Mononuclear cell (primary cell): ENCODE results near the gene KCNQ1. TPM values are rescaled to one million over a fixed set of nuclear protein-coding genes. Genes with fewer than 3 reads are reported as not detected.

Experiments used
- H3K27me3 ChIP-seq: 2 replicates; pipeline ENCODE4 v1.6.0; 2011; ENCODE audit warnings: low read length, control low read depth; ENCODE audit not compliant: insufficient read depth
- H3K4me1 ChIP-seq: 2 replicates; pipeline ENCODE4 v1.5.1; 2011; ENCODE audit warnings: mild to moderate bottlenecking, low read length, control low read depth; ENCODE audit not compliant: insufficient read depth
- H3K4me3 ChIP-seq: 2 replicates; pipeline ENCODE4 v1.5.1; 2011; ENCODE audit warnings: mild to moderate bottlenecking, low read length, moderate library complexity
- H3K9me3 ChIP-seq: 2 replicates; pipeline ENCODE4 v1.5.1; 2011; ENCODE audit warnings: low read depth, mild to moderate bottlenecking, control low read depth, low read length
- total RNA-seq: library from RNA; depleted of rRNA; stranded (reverse); fragments of >200 nt; gene quantifications from one replicate; pipeline ENCODE4 v1.2.3, GENCODE V29; 2012

Gene KCNQ1
- total RNA-seq, 1 donor = 12.7 TPM

DNA sequence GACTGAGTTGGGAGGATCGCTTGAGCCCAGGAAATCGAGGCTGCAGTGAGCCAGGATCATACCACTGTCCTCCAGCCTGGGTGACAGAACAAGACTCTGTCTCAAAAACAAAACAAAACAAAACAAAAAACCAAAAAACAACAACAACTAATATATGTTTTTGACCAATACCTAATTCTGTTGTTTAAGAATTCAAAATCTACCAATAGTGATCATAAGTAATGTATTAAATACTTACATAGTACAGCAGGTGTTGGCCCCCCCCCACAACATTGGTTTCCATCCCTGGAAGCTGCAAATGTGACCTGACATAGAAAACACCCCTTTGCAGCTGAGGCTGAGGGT, 74.7 kb downstream of the KCNQ1 start:
- Histone ChIP-seq H3K4me3 (no peak overlapping the region), H3K4me1 (peaks cover 2% of the 10 kb centered on the region), H3K27me3 (no peaks in the 10 kb centered on the region), H3K9me3 (no peaks in the 10 kb centered on the region)

DNA sequence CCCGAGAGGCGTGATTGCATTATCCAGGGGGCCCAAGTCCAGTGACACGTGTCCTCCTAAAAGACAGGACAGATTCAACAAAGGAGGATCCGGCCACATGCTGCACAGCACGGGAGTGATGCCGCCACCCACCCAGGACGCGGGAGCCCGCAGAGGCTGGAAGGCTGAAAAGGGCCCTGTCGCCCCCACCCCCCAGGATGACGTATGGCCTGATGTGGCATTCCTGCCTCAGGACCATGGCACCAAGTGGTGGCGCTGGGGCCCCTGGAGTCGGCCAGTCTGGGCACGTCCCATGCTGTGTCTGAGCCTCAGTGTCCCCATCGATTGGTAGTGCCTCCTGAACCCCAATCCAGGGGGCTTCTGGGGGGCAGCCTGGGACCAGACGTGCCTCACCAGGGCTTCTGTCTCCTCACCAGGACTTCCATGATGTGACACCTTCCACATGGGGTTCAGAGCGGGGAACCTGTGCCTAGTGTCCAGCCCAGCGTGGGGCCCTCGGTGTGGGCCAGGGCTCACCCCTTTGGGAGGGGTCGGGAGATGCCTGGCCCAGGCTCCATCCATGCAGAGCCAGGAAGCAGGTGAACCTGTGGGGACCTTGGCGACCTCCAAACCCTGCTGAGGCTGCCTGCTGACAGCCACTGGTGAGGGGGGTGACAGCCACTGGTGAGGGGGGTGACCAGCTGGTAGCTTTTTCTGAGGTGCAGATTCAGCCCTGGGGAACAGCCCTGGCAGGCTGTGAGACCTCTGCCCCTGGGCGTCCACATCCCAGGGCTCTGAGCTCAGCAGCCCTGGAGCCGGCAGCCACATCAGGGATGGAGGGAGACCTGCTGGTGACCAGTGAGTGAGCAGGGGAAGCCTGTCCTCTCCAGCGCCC, 75.3 kb downstream of the KCNQ1 start:
- H3K9me3 ChIP-seq = no peaks in the 10 kb centered on the region
- no peaks in the 10 kb centered on the region for H3K27me3 ChIP-seq
- H3K4me3 ChIP-seq = no peak overlapping the region
- H3K4me1 ChIP-seq = peaks cover 8% of the 10 kb centered on the region

DNA sequence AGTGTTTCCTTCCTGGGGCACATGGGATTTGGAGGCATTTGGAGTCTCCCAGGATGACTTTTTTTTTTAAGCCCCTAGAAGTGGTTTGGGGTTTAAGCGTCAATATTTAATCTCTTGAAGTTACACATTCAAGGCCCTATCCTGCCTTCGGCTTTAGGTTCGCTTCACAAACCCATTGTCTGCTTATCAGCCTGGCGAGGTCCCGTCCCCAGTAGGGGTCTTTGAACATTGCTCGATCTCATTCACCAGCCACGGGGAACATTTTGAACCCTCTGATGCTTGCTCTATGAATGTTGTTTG, 75.9 kb downstream of the KCNQ1 start:
- Histone ChIP-seq H3K4me3 (no peak overlapping the region), H3K27me3 (no peaks in the 10 kb centered on the region), H3K9me3 (no peaks in the 10 kb centered on the region), H3K4me1 (peaks cover 14% of the 10 kb centered on the region)

- no peaks in the 10 kb centered on the region for H3K9me3 ChIP-seq
- H3K4me1 ChIP-seq = peaks cover 19% of the 10 kb centered on the region
- H3K27me3 ChIP-seq = no peaks in the 10 kb centered on the region
- H3K4me3 ChIP-seq = no peak overlapping the region
These were observed 76.4 kb downstream of the KCNQ1 start for GRCh38 chr11:2521081-2521732.

DNA sequence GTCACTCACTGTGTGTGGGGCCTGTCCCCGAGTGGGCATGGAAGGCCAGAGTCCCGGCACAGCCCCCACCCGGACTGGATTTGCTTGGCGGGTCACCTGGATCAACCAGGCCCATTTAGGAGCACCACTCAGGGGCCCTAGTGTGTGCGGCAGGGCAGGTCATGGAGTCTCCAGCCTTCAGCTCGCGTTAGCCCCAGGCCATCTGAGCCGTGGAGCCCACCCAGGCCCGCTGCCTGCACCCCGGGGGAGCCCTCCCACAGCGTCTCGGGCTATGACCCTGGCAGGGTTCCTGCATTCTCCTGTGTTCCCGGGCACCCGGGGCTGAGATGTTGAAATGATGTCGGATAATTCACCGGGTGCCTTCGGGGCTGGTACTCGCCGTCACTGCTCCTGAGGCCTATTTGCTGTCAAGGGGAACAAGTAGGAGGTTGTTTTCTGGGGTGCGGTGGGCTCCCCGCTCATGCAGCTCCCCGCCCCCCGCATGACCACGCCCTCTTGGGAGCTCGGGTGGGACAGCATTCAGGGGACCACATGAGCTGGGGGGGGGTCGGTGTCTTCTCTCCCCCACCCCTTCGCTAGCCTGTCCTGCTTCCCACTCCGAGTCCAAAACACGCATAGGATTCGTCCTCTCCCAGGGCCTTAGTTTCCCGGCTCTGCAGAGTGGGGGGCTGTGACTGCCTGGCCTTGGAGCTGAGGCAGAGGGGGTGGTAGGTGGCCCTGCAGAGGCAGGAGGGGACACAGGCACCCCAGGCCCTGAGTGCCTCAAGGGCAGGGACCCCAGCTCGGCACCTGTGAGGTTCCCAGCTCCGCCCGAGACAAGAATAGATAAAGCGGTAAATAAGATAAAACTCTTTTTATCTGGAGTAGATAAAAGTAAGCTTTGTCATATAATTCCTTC, 77.2 kb downstream of the KCNQ1 start:
- no peaks in the 10 kb centered on the region for H3K9me3 ChIP-seq
- H3K4me3 ChIP-seq = no peak overlapping the region
- peaks cover 27% of the 10 kb centered on the region for H3K4me1 ChIP-seq
- no peaks in the 10 kb centered on the region for H3K27me3 ChIP-seq

DNA sequence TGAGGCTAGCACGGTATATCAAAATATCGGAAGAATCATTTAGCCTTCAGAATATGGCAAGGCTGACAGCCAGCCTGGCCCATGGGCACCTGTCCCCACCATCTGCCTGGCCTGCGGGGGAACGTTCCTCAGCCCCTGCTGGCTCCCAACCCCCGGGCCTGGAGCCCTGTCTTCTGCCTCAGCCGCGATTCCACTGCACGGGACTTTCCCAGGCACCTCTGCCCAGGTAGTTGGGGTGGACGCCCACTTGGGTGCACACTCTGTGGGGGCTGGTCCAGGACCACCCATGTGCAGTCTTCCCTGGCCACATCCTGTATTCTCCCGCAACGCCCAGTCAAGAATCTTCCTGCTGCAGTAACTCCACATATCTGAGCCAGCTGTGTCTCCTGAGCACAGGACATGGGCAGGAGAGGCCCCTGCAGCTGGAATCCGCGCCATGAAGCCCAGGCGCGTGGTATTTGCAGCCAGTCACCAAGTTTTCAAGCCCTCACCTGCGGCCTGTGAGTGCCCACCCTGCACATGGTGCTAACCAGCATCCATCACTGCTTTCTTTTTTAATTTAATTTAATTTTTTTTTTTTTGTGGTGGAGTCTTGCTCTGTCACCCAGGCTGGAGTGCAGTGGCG, 77.9 kb downstream of the KCNQ1 start:
- no peaks in the 10 kb centered on the region for H3K9me3 ChIP-seq
- no peak overlapping the region for H3K4me3 ChIP-seq
- H3K27me3 ChIP-seq = no peaks in the 10 kb centered on the region
- peaks cover 35% of the 10 kb centered on the region for H3K4me1 ChIP-seq

GRCh38 chr11:2523821-2524391, 79.1 kb downstream of the KCNQ1 start:
- H3K9me3 ChIP-seq = no peaks in the 10 kb centered on the region
- H3K4me1 ChIP-seq = peaks cover 36% of the 10 kb centered on the region

GRCh38 chr11:2524446-2525165, 79.8 kb downstream of the KCNQ1 start:
- H3K4me3 ChIP-seq = no peak overlapping the region
- H3K9me3 ChIP-seq = no peaks in the 10 kb centered on the region
- peaks cover 36% of the 10 kb centered on the region for H3K4me1 ChIP-seq
- no peaks in the 10 kb centered on the region for H3K27me3 ChIP-seq

More at GRCh38 chr11:2523821-2524391, 79.1 kb downstream of the KCNQ1 start:
- no peaks in the 10 kb centered on the region for H3K27me3 ChIP-seq
- H3K4me3 ChIP-seq = no peak overlapping the region

DNA sequence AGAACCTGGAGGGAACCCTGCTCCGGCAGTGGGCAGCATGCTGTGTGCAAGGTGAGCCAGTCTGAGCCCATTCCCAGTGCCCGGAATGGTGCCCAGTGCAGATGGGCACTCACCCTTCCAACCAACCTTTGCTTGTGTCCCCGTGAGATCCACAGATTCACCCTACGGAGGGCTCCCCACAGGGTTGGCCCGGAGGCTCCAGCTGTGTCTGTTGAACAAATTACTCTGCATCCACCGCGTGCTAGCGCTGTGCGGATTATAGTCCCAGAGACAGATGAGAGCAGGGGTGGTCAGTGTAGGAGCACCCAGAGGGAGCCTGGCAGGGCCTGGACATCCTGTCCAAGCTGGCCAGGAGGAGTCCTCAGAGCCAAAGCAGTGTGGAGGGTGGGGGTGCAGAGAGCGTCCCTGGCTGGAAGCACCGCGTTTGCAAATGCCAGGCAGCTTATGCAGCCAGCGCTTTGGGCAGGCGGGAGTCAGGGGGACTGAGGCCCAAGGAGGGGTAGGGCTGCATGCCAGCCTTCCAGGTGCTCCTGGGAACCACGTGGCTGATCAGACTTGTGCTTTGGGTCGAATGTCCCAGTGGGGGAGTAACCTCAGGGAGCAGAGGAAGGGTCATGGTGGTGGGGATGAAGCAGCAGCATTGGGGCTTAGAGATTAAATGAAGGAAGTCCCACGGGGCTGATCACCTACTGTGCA, 80.5 kb downstream of the KCNQ1 start:
- no peaks in the 10 kb centered on the region for H3K27me3 ChIP-seq
- H3K4me1 ChIP-seq = peaks cover 36% of the 10 kb centered on the region
- H3K4me3 ChIP-seq = no peak overlapping the region
- no peaks in the 10 kb centered on the region for H3K9me3 ChIP-seq

DNA sequence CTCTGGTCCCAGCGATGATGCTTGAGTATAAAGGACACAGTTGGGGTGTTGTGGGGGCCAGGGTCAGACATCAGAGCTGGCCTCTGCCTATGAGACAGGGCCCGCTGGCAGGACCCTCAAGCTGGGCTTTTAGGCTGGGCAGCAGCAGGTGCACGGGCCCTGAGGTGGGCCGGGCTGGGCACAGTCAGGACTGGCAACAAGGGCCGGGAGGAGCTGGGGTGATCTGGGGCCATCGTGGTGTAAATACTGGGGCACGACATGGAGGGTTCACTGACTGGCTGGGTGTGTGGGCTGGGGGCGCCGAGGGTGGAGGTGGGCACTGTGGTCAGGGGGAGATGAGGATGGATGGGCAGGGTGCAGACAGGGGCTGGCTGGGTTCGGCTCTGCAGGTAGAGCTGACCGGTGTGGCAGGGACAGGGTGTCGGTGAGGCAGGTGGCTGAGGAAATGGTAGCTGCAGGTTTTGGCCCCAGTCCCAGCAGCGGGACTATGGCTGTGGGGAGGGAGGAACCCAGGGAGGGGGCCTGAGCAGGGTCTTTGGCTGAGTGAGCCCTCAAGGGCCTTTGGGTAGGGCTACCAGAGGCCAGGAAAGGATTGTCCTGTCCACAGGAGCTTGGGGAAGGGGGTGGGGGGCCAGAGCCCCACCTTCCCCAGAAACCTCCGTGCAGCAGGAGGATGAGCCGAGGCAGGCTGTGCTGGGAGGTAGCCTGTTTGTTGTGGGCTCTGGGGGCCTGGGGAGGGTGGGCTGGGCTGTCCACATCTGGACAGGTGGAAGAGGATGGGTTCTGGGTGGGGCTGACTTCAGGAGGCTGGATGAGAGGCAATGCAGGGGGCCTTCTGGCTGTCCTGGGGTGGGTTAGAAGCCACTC, 81.4 kb downstream of the KCNQ1 start:
- H3K9me3 ChIP-seq = no peaks in the 10 kb centered on the region
- no peaks in the 10 kb centered on the region for H3K27me3 ChIP-seq
- H3K4me3 ChIP-seq = no peak overlapping the region
- H3K4me1 ChIP-seq = peaks cover 36% of the 10 kb centered on the region

DNA sequence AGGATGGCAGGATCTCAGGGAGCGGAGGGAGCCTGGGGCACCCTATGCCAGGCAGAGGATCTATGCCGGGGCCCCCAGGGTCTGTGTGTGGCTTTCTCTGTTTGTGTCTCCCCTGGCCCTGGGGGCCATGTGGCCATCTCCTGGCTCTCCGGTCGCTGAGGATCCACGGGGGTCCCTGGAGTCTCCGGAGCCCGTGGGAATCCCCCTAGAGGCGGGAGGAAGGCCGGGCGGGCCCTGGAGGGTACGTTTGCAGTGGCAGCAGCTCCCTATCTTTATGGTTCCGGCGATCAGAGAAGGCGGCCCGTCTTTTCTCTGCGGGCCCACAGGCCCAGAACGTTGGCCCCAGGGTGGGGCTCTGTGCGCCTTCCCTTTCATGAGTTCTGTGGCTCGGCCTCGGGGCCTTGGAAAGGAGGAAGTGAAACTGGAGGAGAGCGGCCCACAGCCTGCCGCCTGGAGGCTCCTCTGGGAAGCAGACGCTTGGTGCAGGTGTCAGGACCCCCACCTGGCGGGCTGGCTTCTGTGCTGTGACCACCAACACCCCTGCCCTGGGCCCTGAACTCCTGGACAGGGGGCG, 82.1 kb downstream of the KCNQ1 start:
- H3K4me3 ChIP-seq = no peak overlapping the region
- H3K9me3 ChIP-seq = no peaks in the 10 kb centered on the region
- no peaks in the 10 kb centered on the region for H3K27me3 ChIP-seq
- peaks cover 36% of the 10 kb centered on the region for H3K4me1 ChIP-seq

GRCh38 chr11:2527621-2528291, 82.9 kb downstream of the KCNQ1 start:
- Histone ChIP-seq H3K9me3 (no peaks in the 10 kb centered on the region), H3K4me3 (no peak overlapping the region), H3K4me1 (peaks cover 40% of the 10 kb centered on the region), H3K27me3 (no peaks in the 10 kb centered on the region)
